Osteoblast (primary cell): Measurements from ENCODE around the gene MYPOP. TPM values are rescaled to one million over a fixed set of nuclear protein-coding genes. Genes with fewer than 3 reads are reported as not detected.

Experiments
- DNase-seq: peaks from one replicate; pipeline ENCODE4 v3.0.0; 2011; ENCODE audit warnings: low spot score, mixed read lengths; ENCODE audit not compliant: insufficient read length; ENCODE audit errors: missing footprints
- H2AFZ ChIP-seq: 2 replicates; pipeline ENCODE4 v1.6.0; 2011; ENCODE audit warnings: mild to moderate bottlenecking, low read length
- H3K27ac ChIP-seq: 2 replicates; pipeline ENCODE4 v1.5.1; 2011; ENCODE audit warnings: mild to moderate bottlenecking, low read depth, low read length, moderate library complexity
- H3K27me3 ChIP-seq: 2 replicates; pipeline ENCODE4 v1.6.0; 2012; ENCODE audit warnings: mild to moderate bottlenecking, control low read depth, inconsistent platforms, low read length, moderate library complexity; ENCODE audit not compliant: insufficient read depth
- H3K36me3 ChIP-seq: 2 replicates; pipeline ENCODE4 v1.5.1; 2011; ENCODE audit warnings: mild to moderate bottlenecking, low read length, control low read depth, moderate library complexity; ENCODE audit not compliant: insufficient read depth
- H3K4me1 ChIP-seq: 2 replicates; pipeline ENCODE4 v1.5.1; 2011; ENCODE audit warnings: mild to moderate bottlenecking, low read length, control low read depth, moderate library complexity; ENCODE audit not compliant: insufficient read depth
- H3K4me2 ChIP-seq: 2 replicates; pipeline ENCODE4 v1.6.0; 2011; ENCODE audit warnings: mild to moderate bottlenecking, low read length; ENCODE audit not compliant: insufficient read depth
- H3K4me3 ChIP-seq: fragments of 200-600 bp; sonication (generic); 3 replicates; pipeline ENCODE4 v1.5.1; 2012; ENCODE audit warnings: mild to moderate bottlenecking, low read length, inconsistent platforms; ENCODE audit not compliant: insufficient read depth
- H3K79me2 ChIP-seq: 2 replicates; pipeline ENCODE4 v1.6.0; 2012; ENCODE audit warnings: mild to moderate bottlenecking, low read length, control low read depth, inconsistent platforms; ENCODE audit not compliant: insufficient read depth
- H3K9me3 ChIP-seq: 2 replicates; pipeline ENCODE4 v1.5.1; 2011; ENCODE audit warnings: low read depth, low read length, control low read depth
- H4K20me1 ChIP-seq: 2 replicates; pipeline ENCODE4 v1.6.0; 2012; ENCODE audit warnings: mild to moderate bottlenecking, low read length, control low read depth; ENCODE audit not compliant: insufficient read depth
- CTCF ChIP-seq: IDR thresholded peaks from 2 replicates; pipeline ENCODE4 v1.5.1; 2011; ENCODE audit warnings: mild to moderate bottlenecking, low read depth, low read length, moderate library complexity; ENCODE audit errors: extremely low read depth
- total RNA-seq: library from RNA; depleted of rRNA; stranded (reverse); fragments of >200 nt; gene quantifications from 2 replicates; pipeline ENCODE4 v1.2.3, GENCODE V29; 2012

MYPOP gene
- total RNA-seq, 1 donor, result 3.3 TPM

GRCh38 chr19:45938733-45939319 is 36.4 kb upstream of the MYPOP start:
- Histone ChIP-seq H3K27me3 (peaks cover 31% of the 10 kb centered on the region), H3K79me2 (no peaks in the 10 kb centered on the region), H3K4me1 (no peaks in the 10 kb centered on the region), H2AFZ (no peak overlapping the region), H3K4me2 (no peak overlapping the region), H3K4me3 (no peak overlapping the region), H3K36me3 (no peaks in the 10 kb centered on the region), H3K9me3 (no peaks in the 10 kb centered on the region), H3K27ac (no peak overlapping the region), H4K20me1 (no peaks in the 10 kb centered on the region)
- no peak for TF ChIP-seq CTCF
- peak; percentile 39 for DNase-seq

- no peaks in the 10 kb centered on the region for H3K4me1 ChIP-seq
- no peak overlapping the region for H3K4me2 ChIP-seq
- no peaks in the 10 kb centered on the region for H3K36me3 ChIP-seq
- no peak overlapping the region for H3K27ac ChIP-seq
- no peak for DNase-seq
- H2AFZ ChIP-seq, result no peak overlapping the region
- no peaks in the 10 kb centered on the region for H4K20me1 ChIP-seq
- H3K79me2 ChIP-seq, result no peaks in the 10 kb centered on the region
- H3K27me3 ChIP-seq, result peaks cover 24% of the 10 kb centered on the region
- H3K9me3 ChIP-seq, result no peaks in the 10 kb centered on the region
- no peak for TF ChIP-seq CTCF
- H3K4me3 ChIP-seq, result no peak overlapping the region
These were observed 32.9 kb upstream of the MYPOP start for GRCh38 chr19:45935267-45935666.

GRCh38 chr19:45934551-45935230 is 32.3 kb upstream of the MYPOP start:
- H3K27ac ChIP-seq, result no peak overlapping the region
- H2AFZ ChIP-seq, result no peak overlapping the region
- no peaks in the 10 kb centered on the region for H3K79me2 ChIP-seq
- H3K4me2 ChIP-seq, result no peak overlapping the region
- H3K4me1 ChIP-seq, result no peaks in the 10 kb centered on the region
- no peaks in the 10 kb centered on the region for H3K9me3 ChIP-seq
- no peak for TF ChIP-seq CTCF
- no peaks in the 10 kb centered on the region for H4K20me1 ChIP-seq
- peaks cover 24% of the 10 kb centered on the region for H3K27me3 ChIP-seq
- DNase-seq, result peak; percentile 76
- no peaks in the 10 kb centered on the region for H3K36me3 ChIP-seq
- H3K4me3 ChIP-seq, result no peak overlapping the region

- Histone ChIP-seq H3K27ac (no peak overlapping the region), H3K4me1 (no peaks in the 10 kb centered on the region), H2AFZ (no peak overlapping the region), H3K4me2 (no peak overlapping the region), H3K27me3 (peaks cover 17% of the 10 kb centered on the region), H3K9me3 (no peaks in the 10 kb centered on the region), H3K36me3 (no peaks in the 10 kb centered on the region), H3K4me3 (no peak overlapping the region), H3K79me2 (no peaks in the 10 kb centered on the region), H4K20me1 (no peaks in the 10 kb centered on the region)
- TF ChIP-seq CTCF, result no peak
- no peak for DNase-seq
These were observed 31.3 kb upstream of the MYPOP start for GRCh38 chr19:45933759-45934158.
